Gastrocnemius medialis (tissue), 4 donors: ENCODE measurements around the gene TAF3.

Source experiments
- CTCF ChIP-seq, 5 experiments: fragments of 450-650 bp in 3 of 5; fragments of 200-600 bp in 2 of 5; sonication (generic) in 2 of 5; IDR thresholded peaks in 4 of 5; conservative IDR thresholded peaks in 1 of 5; 1 replicate in 4 of 5; 2 replicates in 1 of 5; pipeline ENCODE4 v1.5.1; 2016 to 2019; ENCODE audit warnings: antibody characterized with exemption in 5 of 5, mild to moderate bottlenecking in 3 of 5, moderate library complexity in 3 of 5
- POLR2A ChIP-seq, 2 donors: fragments of 450-650 bp; IDR thresholded peaks; one replicate each; pipeline ENCODE4 v1.6.1; 2017; ENCODE audit warnings: antibody characterized with exemption in 2 of 2, mild to moderate bottlenecking in 2 of 2, moderate library complexity in 2 of 2

DNA sequence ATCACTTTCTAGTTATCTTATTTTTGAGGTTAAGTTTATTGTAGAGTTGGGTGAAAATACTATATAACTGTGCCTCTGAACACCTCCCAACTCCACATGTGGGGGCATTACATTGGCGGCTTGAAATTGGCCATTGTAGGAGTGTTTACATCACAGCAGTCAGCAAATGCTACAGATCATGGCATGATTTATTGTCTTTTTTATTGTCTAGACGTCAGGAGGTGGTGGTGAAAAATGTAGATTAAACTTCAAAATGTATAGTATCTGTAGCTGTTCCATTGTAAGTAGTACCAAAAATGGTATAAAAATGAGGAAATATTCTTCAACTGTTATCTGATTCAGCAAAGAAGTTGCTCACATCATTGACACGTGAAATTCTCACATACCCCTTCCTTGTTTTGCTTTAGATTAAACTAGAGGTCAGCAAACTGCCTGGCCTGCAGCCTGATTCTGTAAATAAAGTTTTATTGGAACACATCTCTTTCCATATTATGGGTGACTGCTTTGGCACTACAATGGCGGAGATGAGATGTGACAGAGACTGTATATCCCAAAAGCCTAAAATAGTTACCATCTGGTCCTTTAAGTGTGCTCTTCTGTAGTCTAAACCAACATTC is 35.0 kb downstream of the TAF3 start:
- TF ChIP-seq POLR2A (IDR thresholded peaks at IDR 0.05) (no peak), CTCF (IDR thresholded peaks at IDR 0.05 in 4 of 5, conservative IDR thresholded peaks at IDR 0.05 in 1 of 5) (no peak)
